HepG2 (cell line): Measurements from ENCODE around the gene FOXK2. TPM values are rescaled to one million over a fixed set of nuclear protein-coding genes. Genes with fewer than 3 reads are reported as not detected.

Experiments used
- ATF7-NPFF ChIP-seq: sonication (generic); formaldehyde crosslinking; IDR thresholded peaks from 2 replicates; pipeline ENCODE4 v1.8.1; 2023; ENCODE audit warnings: mild to moderate bottlenecking, low read depth, missing genetic modification reagents, moderate library complexity
- CBX2 ChIP-seq, 2 experiments: fragments of 200-600 bp in 1 of 2; sonication (generic); formaldehyde crosslinking in 1 of 2; IDR thresholded peaks; 2 replicates each; pipeline versions ENCODE4 v1.7.0 to v1.8.1; 2018 to 2022; ENCODE audit warnings: low read depth in 2 of 2, low read length in 1 of 2, mild to moderate bottlenecking in 1 of 2, missing genetic modification reagents in 1 of 2
- CENPX ChIP-seq: sonication (generic); formaldehyde crosslinking; IDR thresholded peaks from 2 replicates; pipeline ENCODE4 v1.9.0; 2021; ENCODE audit warnings: mild to moderate bottlenecking, missing genetic modification reagents, moderate library complexity
- FOXA1 ChIP-seq, 2 experiments: fragments of 450-650 bp in 1 of 2; sonication (generic) in 1 of 2; formaldehyde crosslinking in 1 of 2; IDR thresholded peaks; 2 replicates each; pipeline versions ENCODE4 v1.4.0 to v1.6.1; 2016 to 2020; ENCODE audit warnings: missing genetic modification reagents in 1 of 2
- KIAA2018 ChIP-seq: sonication (generic); formaldehyde crosslinking; IDR thresholded peaks from 2 replicates; pipeline ENCODE4 v1.5.0; 2020; ENCODE audit warnings: mild to moderate bottlenecking, missing genetic modification reagents, borderline replicate concordance
- LCORL ChIP-seq, 2 experiments: fragments of 450-650 bp in 1 of 2; sonication (generic) in 1 of 2; formaldehyde crosslinking in 1 of 2; IDR thresholded peaks; 2 replicates each; pipeline versions ENCODE4 v1.5.0 to v1.6.1; 2017 to 2020; ENCODE audit warnings: antibody characterized with exemption in 1 of 2, missing genetic modification reagents in 1 of 2
- MXD4 ChIP-seq: IDR thresholded peaks from 2 replicates; pipeline ENCODE4 v1.6.1; 2016; ENCODE audit warnings: mild to moderate bottlenecking, missing biosample characterization, missing genetic modification reagents
- NCOA5 ChIP-seq: sonication (generic); formaldehyde crosslinking; IDR thresholded peaks from 2 replicates; pipeline ENCODE4 v1.4.0; 2020; ENCODE audit warnings: missing genetic modification reagents
- RARA ChIP-seq: IDR thresholded peaks from 2 replicates; pipeline ENCODE4 v1.6.1; 2016; ENCODE audit warnings: missing genetic modification reagents, missing compliant biosample characterization
- RCOR2 ChIP-seq: IDR thresholded peaks from 2 replicates; pipeline ENCODE4 v1.6.1; 2016; ENCODE audit warnings: missing biosample characterization, missing genetic modification reagents
- TCF7L2 ChIP-seq: IDR thresholded peaks from 2 replicates; pipeline ENCODE4 v1.6.1; 2011; ENCODE audit warnings: mild to moderate bottlenecking, low read depth, low read length, moderate library complexity
- YEATS4 ChIP-seq: sonication (generic); formaldehyde crosslinking; IDR thresholded peaks from 2 replicates; pipeline ENCODE4 v1.4.0; 2020; ENCODE audit warnings: missing genetic modification reagents, borderline replicate concordance
- ZKSCAN5 ChIP-seq: sonication (generic); formaldehyde crosslinking; IDR thresholded peaks from 2 replicates; pipeline ENCODE4 v1.5.1; 2020; ENCODE audit warnings: mild to moderate bottlenecking, missing genetic modification reagents
- ZNF256 ChIP-seq: sonication (generic); formaldehyde crosslinking; conservative IDR thresholded peaks from 2 replicates; pipeline ENCODE4 v1.4.0; 2020; ENCODE audit warnings: missing genetic modification reagents
- ZNF33B ChIP-seq: sonication (generic); formaldehyde crosslinking; IDR thresholded peaks from 2 replicates; pipeline ENCODE4 v1.5.1; 2020; ENCODE audit warnings: mild to moderate bottlenecking, missing genetic modification reagents
- ZNF549 ChIP-seq: sonication (generic); formaldehyde crosslinking; IDR thresholded peaks from 2 replicates; pipeline ENCODE4 v1.5.0; 2020; ENCODE audit warnings: missing genetic modification reagents
- ZNF550 ChIP-seq: sonication (generic); formaldehyde crosslinking; IDR thresholded peaks from 2 replicates; pipeline ENCODE4 v1.4.0; 2020; ENCODE audit warnings: mild to moderate bottlenecking, missing genetic modification reagents, borderline replicate concordance
- ZNF746 ChIP-seq: sonication (generic); formaldehyde crosslinking; IDR thresholded peaks from 2 replicates; pipeline ENCODE4 v1.8.0; 2022; ENCODE audit warnings: mild to moderate bottlenecking, missing genetic modification reagents
- polyA plus RNA-seq, 8 experiments: library from polyadenylated mRNA; depleted of rRNA in 3 of 8; stranded (reverse) in 7 of 8; unstranded in 1 of 8; fragments of >200 nt; fragmentation: Illumina TruSeq in 4 of 8; extraction: Trizol in 4 of 8; gene quantifications; 2 replicates each; pipeline versions ENCODE4 v1.2.1 to v1.2.3, GENCODE V29; 2011 to 2016; ENCODE audit warnings: low read depth in 4 of 8, missing spikeins in 1 of 8, mixed read lengths in 1 of 8; ENCODE audit not compliant: insufficient read depth in 1 of 8
- total RNA-seq, 5 experiments: library from RNA; depleted of rRNA; stranded (reverse); fragments of >200 nt; fragmentation: Illumina TruSeq; extraction: Trizol; gene quantifications; 2 replicates each; pipeline ENCODE4 v1.2.3, GENCODE V29; 2016; ENCODE audit warnings: low read depth in 1 of 5
- TF ChIP-seq, protein P1 (sequence below): sonication (generic); formaldehyde crosslinking; IDR thresholded peaks from 2 replicates; pipeline ENCODE4 v1.8.1; 2022; ENCODE audit warnings: low read depth, mild to moderate bottlenecking, missing genetic modification reagents

Gene FOXK2
- total and polyA plus RNA-seq, 2 of the 13 experiments (the other 11 are each of a cell fraction or from before 2014, with no cell fraction given): 67.1 to 67.2 TPM

DNA sequence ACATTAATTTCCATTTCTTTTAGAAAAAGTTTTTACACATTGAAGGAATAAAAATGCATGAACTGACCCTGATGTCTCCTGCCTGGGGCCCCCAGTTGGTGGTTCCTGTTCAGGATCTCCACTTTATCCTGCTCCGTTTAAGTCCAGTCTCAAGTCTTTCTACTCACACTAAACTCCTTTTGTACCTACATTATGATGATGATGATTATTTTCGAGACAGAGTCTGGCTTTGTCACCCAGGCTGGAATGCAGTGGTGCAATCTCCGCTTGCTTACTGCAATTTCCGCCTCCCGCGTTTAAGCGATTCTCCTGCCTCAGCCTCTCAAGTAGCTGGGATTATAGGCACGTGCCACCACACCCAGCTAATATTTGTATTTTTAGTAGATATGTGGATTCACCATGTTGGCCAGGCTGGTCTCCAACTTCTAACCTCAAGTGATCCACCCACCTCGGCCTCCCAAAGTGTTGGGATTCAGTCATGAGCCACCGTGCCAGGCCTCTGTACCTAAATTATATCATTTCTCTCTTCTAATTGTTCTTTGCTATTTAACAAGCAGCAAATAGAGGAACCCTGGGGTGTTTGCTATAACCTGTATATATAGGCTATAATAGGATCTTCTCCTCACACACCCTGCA lies 2.2 kb upstream of the FOXK2 start (continued):
- TF ChIP-seq KIAA2018 (no peak), NCOA5 (no peak), YEATS4 (peak; percentile 69; the same call in 1 of the 2 replicates), TCF7L2 (no peak), LCORL (IDR thresholded peaks at IDR 0.05) (no peak), LCORL (CRISPR knock-in tag; IDR thresholded peaks at IDR 0.05) (peak; percentile 34; the same call in 1 of the 2 replicates), RCOR2 (CRISPR knock-in tag) (peak; percentile 66; the same call in 1 of the 2 replicates), ZNF33B (CRISPR knock-in tag) (no peak), RARA (CRISPR knock-in tag) (peak; percentile 79), ZKSCAN5 (CRISPR knock-in tag) (no peak), ZNF746 (CRISPR knock-in tag) (0 out of 2 replicates have a peak, but pooled peaks have one; percentile 54), ZNF256 (CRISPR knock-in tag) (no peak), MXD4 (no peak; the same call in 1 of the 2 replicates), FOXA1 (IDR thresholded peaks at IDR 0.05) (no peak), FOXA1 (CRISPR knock-in tag; IDR thresholded peaks at IDR 0.05) (peak; percentile 83), ZNF550 (CRISPR knock-in tag) (no peak; the same call in 1 of the 2 replicates), CBX2 (IDR thresholded peaks at IDR 0.05; ENCODE audit: low read depth, low read length) (no peak), CBX2 (CRISPR knock-in tag; IDR thresholded peaks at IDR 0.05; ENCODE audit: low read depth) (no peak), ZNF549 (CRISPR knock-in tag) (no peak), CENPX (CRISPR knock-in tag) (no peak), ATF7-NPFF (CRISPR knock-in tag) (no peak)
- TF ChIP-seq, protein P1, sequence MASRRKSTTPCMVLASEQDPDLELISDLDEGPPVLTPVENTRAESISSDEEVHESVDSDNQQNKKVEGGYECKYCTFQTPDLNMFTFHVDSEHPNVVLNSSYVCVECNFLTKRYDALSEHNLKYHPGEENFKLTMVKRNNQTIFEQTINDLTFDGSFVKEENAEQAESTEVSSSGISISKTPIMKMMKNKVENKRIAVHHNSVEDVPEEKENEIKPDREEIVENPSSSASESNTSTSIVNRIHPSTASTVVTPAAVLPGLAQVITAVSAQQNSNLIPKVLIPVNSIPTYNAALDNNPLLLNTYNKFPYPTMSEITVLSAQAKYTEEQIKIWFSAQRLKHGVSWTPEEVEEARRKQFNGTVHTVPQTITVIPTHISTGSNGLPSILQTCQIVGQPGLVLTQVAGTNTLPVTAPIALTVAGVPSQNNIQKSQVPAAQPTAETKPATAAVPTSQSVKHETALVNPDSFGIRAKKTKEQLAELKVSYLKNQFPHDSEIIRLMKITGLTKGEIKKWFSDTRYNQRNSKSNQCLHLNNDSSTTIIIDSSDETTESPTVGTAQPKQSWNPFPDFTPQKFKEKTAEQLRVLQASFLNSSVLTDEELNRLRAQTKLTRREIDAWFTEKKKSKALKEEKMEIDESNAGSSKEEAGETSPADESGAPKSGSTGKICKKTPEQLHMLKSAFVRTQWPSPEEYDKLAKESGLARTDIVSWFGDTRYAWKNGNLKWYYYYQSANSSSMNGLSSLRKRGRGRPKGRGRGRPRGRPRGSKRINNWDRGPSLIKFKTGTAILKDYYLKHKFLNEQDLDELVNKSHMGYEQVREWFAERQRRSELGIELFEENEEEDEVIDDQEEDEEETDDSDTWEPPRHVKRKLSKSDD (CRISPR knock-in tag): no peak
